NCI-H146 treated with DMSO at 0.1 percent for 48 hours (cell line): ENCODE results near the gene TCEANC2.
"Not testable (repeated sequence)": the region's sequence is repeated elsewhere in the genome, so short reads cannot be mapped to it uniquely, and the experiment has no call there.

Source experiments
- DNase-seq: peaks from one replicate; lab custom pipeline; 2025; ENCODE audit not compliant: unreplicated experiment; lab: John Stamatoyannopoulos, UW

The TCEANC2 gene

GRCh38 chr1:54081306-54082270 lies 28.2 kb downstream of the TCEANC2 start:
- peak; percentile 17 for DNase-seq

GRCh38 chr1:54084794-54085193 lies 31.4 kb downstream of the TCEANC2 start:
- DNase-seq: no peak

- no peak for DNase-seq
These were observed 33.3 kb downstream of the TCEANC2 start for GRCh38 chr1:54086754-54087153.

GRCh38 chr1:54088385-54088784 lies 35.0 kb downstream of the TCEANC2 start:
- DNase-seq: no peak

GRCh38 chr1:54091666-54092065 lies 38.3 kb downstream of the TCEANC2 start:
- no peak for DNase-seq

- no peak for DNase-seq
These were observed 40.8 kb downstream of the TCEANC2 start for GRCh38 chr1:54094001-54094729.

- DNase-seq: not testable (repeated sequence)
These were observed 41.3 kb downstream of the TCEANC2 start for GRCh38 chr1:54094730-54095105.

- DNase-seq: no peak
These were observed 42.3 kb downstream of the TCEANC2 start for GRCh38 chr1:54095546-54096226.

GRCh38 chr1:54096227-54096876 lies 42.9 kb downstream of the TCEANC2 start:
- no peak for DNase-seq

GRCh38 chr1:54096877-54097240 lies 43.5 kb downstream of the TCEANC2 start:
- no peak for DNase-seq

- no peak for DNase-seq
These were observed 45.7 kb downstream of the TCEANC2 start for GRCh38 chr1:54099061-54099610.

GRCh38 chr1:54100500-54100899 lies 47.1 kb downstream of the TCEANC2 start:
- no peak for DNase-seq

GRCh38 chr1:54103414-54103813 lies 50.0 kb downstream of the TCEANC2 start:
- DNase-seq: no peak

- DNase-seq: not testable (repeated sequence)
These were observed 51.2 kb downstream of the TCEANC2 start for GRCh38 chr1:54104613-54105012.

GRCh38 chr1:54105080-54105479 lies 51.7 kb downstream of the TCEANC2 start:
- no peak for DNase-seq

- DNase-seq: no peak
These were observed 52.4 kb downstream of the TCEANC2 start for GRCh38 chr1:54105736-54106269.

GRCh38 chr1:54107131-54107530 lies 53.7 kb downstream of the TCEANC2 start:
- DNase-seq: no peak

- DNase-seq: no peak
These were observed 54.7 kb downstream of the TCEANC2 start for GRCh38 chr1:54108156-54108555.

- no peak for DNase-seq
These were observed 56.0 kb downstream of the TCEANC2 start for GRCh38 chr1:54109129-54110090.
